Measurements from ENCODE around the gene ENTPD3.

GRCh38 chr3:40422861-40423260 is 35.9 kb downstream of the ENTPD3 start:
- TF ChIP-seq CTCF (IDR thresholded peaks at IDR 0.05; ENCODE audit: insufficient read depth, low read length, poor library complexity, severe bottlenecking) (no peak), EZH2phosphoT487 (conservative IDR thresholded peaks at IDR 0.05; ENCODE audit: low read length) (no peak)
